ENCODE results near the gene CDH11.

GRCh38 chr16:65032387-65032786 is 89.5 kb downstream of the CDH11 start:
- no peak for TF ChIP-seq REST (IDR thresholded peaks at IDR 0.05; ENCODE audit: insufficient read depth in 1 of 2, low read depth in 2 of 2, low read length in 2 of 2)
- TF ChIP-seq TAF1 (IDR thresholded peaks at IDR 0.05; ENCODE audit: borderline replicate concordance, insufficient read depth, low read length) = no peak

Measured in PFSK-1 (cell line).